ENCODE results near the gene MIEF2.

DNA sequence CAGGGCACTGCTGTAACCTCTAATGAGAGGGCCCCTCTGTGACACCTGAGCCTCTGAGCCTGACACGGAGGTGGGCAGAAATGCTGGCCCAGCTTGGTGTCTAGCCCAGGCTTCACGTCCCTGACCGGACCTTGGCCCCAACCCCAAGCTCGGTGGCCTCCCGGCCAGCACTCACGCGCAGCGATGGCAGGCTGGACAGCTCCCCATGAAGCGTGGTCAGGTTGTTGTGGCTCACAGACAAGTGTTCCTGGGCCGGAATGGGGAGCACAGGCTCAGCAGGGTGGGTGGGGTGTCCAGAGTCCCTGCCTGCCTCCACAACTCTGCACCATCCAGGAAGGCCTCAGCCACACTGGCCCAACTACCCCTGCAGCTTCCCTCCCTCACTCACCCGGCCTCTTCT lies 4.1 kb upstream of the MIEF2 start:
- TF ChIP-seq, protein P1, sequence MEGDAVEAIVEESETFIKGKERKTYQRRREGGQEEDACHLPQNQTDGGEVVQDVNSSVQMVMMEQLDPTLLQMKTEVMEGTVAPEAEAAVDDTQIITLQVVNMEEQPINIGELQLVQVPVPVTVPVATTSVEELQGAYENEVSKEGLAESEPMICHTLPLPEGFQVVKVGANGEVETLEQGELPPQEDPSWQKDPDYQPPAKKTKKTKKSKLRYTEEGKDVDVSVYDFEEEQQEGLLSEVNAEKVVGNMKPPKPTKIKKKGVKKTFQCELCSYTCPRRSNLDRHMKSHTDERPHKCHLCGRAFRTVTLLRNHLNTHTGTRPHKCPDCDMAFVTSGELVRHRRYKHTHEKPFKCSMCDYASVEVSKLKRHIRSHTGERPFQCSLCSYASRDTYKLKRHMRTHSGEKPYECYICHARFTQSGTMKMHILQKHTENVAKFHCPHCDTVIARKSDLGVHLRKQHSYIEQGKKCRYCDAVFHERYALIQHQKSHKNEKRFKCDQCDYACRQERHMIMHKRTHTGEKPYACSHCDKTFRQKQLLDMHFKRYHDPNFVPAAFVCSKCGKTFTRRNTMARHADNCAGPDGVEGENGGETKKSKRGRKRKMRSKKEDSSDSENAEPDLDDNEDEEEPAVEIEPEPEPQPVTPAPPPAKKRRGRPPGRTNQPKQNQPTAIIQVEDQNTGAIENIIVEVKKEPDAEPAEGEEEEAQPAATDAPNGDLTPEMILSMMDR (IDR thresholded peaks at IDR 0.05; ENCODE audit: low read length), result no peak
- TF ChIP-seq EZH2 (IDR thresholded peaks at IDR 0.05; ENCODE audit: borderline replicate concordance, low read length), result no peak

Measured in OCI-LY1 (cell line).